Vagina (tissue), 2 donors: ENCODE results near the gene METTL4.

Experiments
- POLR2A ChIP-seq, 2 donors: fragments of 450-650 bp; IDR thresholded peaks; one replicate each; pipeline ENCODE4 v1.6.1; 2017; ENCODE audit warnings: antibody characterized with exemption in 2 of 2, mild to moderate bottlenecking in 2 of 2, moderate library complexity in 2 of 2
- TF ChIP-seq, protein P1 (sequence below), 3 experiments: fragments of 450-650 bp in 2 of 3; fragments of 200-600 bp in 1 of 3; sonication (generic) in 1 of 3; IDR thresholded peaks; one replicate each; pipeline ENCODE4 v1.5.1; 2017 to 2019; ENCODE audit warnings: antibody characterized with exemption in 3 of 3, mild to moderate bottlenecking in 2 of 3, moderate library complexity in 2 of 3

- TF ChIP-seq, protein P1, sequence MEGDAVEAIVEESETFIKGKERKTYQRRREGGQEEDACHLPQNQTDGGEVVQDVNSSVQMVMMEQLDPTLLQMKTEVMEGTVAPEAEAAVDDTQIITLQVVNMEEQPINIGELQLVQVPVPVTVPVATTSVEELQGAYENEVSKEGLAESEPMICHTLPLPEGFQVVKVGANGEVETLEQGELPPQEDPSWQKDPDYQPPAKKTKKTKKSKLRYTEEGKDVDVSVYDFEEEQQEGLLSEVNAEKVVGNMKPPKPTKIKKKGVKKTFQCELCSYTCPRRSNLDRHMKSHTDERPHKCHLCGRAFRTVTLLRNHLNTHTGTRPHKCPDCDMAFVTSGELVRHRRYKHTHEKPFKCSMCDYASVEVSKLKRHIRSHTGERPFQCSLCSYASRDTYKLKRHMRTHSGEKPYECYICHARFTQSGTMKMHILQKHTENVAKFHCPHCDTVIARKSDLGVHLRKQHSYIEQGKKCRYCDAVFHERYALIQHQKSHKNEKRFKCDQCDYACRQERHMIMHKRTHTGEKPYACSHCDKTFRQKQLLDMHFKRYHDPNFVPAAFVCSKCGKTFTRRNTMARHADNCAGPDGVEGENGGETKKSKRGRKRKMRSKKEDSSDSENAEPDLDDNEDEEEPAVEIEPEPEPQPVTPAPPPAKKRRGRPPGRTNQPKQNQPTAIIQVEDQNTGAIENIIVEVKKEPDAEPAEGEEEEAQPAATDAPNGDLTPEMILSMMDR (IDR thresholded peaks at IDR 0.05), result no peak
- TF ChIP-seq POLR2A (IDR thresholded peaks at IDR 0.05), result no peak
Observed at GRCh38 chr18:2597639-2598038, 26.3 kb upstream of the METTL4 start.
